ENCODE data around the gene PDZD4. TPM values are rescaled to one million over a fixed set of nuclear protein-coding genes. Genes with fewer than 3 reads are reported as not detected.
"Not testable (repeated sequence)": the region's sequence is repeated elsewhere in the genome, so short reads cannot be mapped to it uniquely, and the experiment has no call there.

PDZD4 gene
- total RNA-seq, 1 donor = 0.43 TPM

GRCh38 chrX:153820601-153821000 lies 9.7 kb downstream of the PDZD4 start:
- no peak overlapping the region for H3K4me3 ChIP-seq (ENCODE audit: low read depth, low read length)

GRCh38 chrX:153819384-153820040 lies 10.8 kb downstream of the PDZD4 start:
- TF ChIP-seq CTCF (IDR thresholded peaks at IDR 0.05; ENCODE audit: insufficient read depth, low read depth, low read length) = no peak
- no peak for DNase-seq (ENCODE audit: low read depth)
- peak overlapping the region; percentile 35 for H3K4me3 ChIP-seq (ENCODE audit: low read depth, low read length)

More at GRCh38 chrX:153820601-153821000, 9.7 kb downstream of the PDZD4 start:
- TF ChIP-seq CTCF (IDR thresholded peaks at IDR 0.05; ENCODE audit: insufficient read depth, low read depth, low read length) = no peak
- DNase-seq (ENCODE audit: low read depth) = no peak

GRCh38 chrX:153818571-153819383 lies 11.6 kb downstream of the PDZD4 start:
- TF ChIP-seq CTCF (IDR thresholded peaks at IDR 0.05; ENCODE audit: insufficient read depth, low read depth, low read length) = no peak
- DNase-seq (ENCODE audit: low read depth) = peak; percentile 2
- H3K4me3 ChIP-seq (ENCODE audit: low read depth, low read length) = peak overlapping the region; percentile 35

GRCh38 chrX:153818064-153818463 lies 12.3 kb downstream of the PDZD4 start:
- not testable (repeated sequence) for DNase-seq (ENCODE audit: low read depth); H3K4me3 ChIP-seq (ENCODE audit: low read depth, low read length)

- H3K4me3 ChIP-seq (ENCODE audit: low read depth, low read length) = no peak overlapping the region
- DNase-seq (ENCODE audit: low read depth) = no peak
- no peak for TF ChIP-seq CTCF (IDR thresholded peaks at IDR 0.05; ENCODE audit: insufficient read depth, low read depth, low read length)
Measured at GRCh38 chrX:153816831-153817690, 13.3 kb downstream of the PDZD4 start.

- TF ChIP-seq CTCF (IDR thresholded peaks at IDR 0.05; ENCODE audit: insufficient read depth, low read depth, low read length) = no peak
- DNase-seq (ENCODE audit: low read depth) = no peak
- no peak overlapping the region for H3K4me3 ChIP-seq (ENCODE audit: low read depth, low read length)
Measured at GRCh38 chrX:153814591-153815315, 15.6 kb downstream of the PDZD4 start.

Measured in fibroblast of villous mesenchyme (primary cell).